Stomach (tissue), 4 donors: Measurements from ENCODE around the gene UFSP2.

Source experiments
- EP300 ChIP-seq: sonication (generic); formaldehyde crosslinking; IDR thresholded peaks from one replicate; pipeline ENCODE4 v1.6.1; 2017; ENCODE audit warnings: antibody characterized with exemption
- POLR2A ChIP-seq, 4 donors: fragments of 450-650 bp; IDR thresholded peaks; one replicate each; pipeline ENCODE4 v1.6.1; 2016; ENCODE audit warnings: antibody characterized with exemption in 4 of 4, control low read depth in 2 of 4, mild to moderate bottlenecking in 1 of 4, moderate library complexity in 1 of 4
- POLR2AphosphoS5 ChIP-seq, 3 donors: sonication (generic); formaldehyde crosslinking; IDR thresholded peaks; one replicate each; pipeline ENCODE4 v1.6.1; 2016; ENCODE audit warnings: antibody characterized with exemption in 3 of 3
- TF ChIP-seq, protein P1 (sequence below), 7 experiments: fragments of 450-650 bp in 4 of 7; fragments of 200-600 bp in 3 of 7; sonication (generic) in 3 of 7; IDR thresholded peaks; one replicate each; pipeline ENCODE4 v1.5.1; 2016 to 2019; ENCODE audit warnings: antibody characterized with exemption in 7 of 7, control low read depth in 2 of 7, mild to moderate bottlenecking in 1 of 7

DNA sequence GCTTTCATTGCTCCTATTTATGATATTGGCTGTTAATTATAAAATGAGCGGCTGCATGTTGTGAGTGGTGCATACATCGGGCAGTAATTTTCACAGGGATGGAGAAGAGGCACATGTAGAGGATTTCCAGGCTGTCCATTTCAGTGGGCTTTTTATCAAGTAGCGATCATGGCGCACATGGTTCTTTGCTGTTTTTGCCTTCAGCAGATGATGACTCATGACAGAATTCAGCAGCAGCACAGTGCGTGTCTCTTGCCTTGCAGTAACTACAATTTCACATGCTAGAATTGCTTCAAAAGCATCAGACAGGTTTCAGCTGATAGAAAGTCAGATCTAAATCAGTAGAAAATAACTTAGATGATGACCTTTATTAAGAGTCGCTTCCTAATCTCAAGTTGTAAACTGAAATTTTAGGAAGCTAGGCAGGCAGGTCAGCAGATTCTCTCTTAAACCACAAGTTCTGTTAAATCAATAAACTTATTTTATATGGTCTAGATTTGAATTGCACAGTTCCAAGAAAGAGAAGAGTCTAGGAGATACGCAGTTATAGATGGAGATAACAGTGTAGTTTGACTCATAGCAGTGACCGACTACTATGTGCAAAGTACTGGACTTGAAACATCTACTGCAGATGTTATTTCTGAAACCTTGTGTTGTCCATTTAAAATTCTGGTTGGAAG, 65.9 kb downstream of the UFSP2 start:
- TF ChIP-seq POLR2A (IDR thresholded peaks at IDR 0.05) (no peak), POLR2AphosphoS5 (IDR thresholded peaks at IDR 0.05) (no peak), EP300 (no peak)
- TF ChIP-seq, protein P1, sequence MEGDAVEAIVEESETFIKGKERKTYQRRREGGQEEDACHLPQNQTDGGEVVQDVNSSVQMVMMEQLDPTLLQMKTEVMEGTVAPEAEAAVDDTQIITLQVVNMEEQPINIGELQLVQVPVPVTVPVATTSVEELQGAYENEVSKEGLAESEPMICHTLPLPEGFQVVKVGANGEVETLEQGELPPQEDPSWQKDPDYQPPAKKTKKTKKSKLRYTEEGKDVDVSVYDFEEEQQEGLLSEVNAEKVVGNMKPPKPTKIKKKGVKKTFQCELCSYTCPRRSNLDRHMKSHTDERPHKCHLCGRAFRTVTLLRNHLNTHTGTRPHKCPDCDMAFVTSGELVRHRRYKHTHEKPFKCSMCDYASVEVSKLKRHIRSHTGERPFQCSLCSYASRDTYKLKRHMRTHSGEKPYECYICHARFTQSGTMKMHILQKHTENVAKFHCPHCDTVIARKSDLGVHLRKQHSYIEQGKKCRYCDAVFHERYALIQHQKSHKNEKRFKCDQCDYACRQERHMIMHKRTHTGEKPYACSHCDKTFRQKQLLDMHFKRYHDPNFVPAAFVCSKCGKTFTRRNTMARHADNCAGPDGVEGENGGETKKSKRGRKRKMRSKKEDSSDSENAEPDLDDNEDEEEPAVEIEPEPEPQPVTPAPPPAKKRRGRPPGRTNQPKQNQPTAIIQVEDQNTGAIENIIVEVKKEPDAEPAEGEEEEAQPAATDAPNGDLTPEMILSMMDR (IDR thresholded peaks at IDR 0.05), result no peak
